ENCODE results near the gene NOS1AP. TPM values are rescaled to one million over a fixed set of nuclear protein-coding genes. Genes with fewer than 3 reads are reported as not detected.

The NOS1AP gene
- total and polyA plus RNA-seq, 9 of the 15 experiments (the other 6 are each of a cell fraction or from before 2014, with no cell fraction given), result 0.07 to 1.5 (median 0.22) TPM

GRCh38 chr1:162186026-162186374 lies 116.5 kb downstream of the NOS1AP start (continued):
- TF ChIP-seq HNRNPLL (IDR thresholded peaks at IDR 0.05; ENCODE audit: low read depth, low read length, poor library complexity, severe bottlenecking), result no peak
- no peak for TF ChIP-seq ZBTB40 (IDR thresholded peaks at IDR 0.05)
- TF ChIP-seq ZBTB40 (CRISPR knock-in tag; IDR thresholded peaks at IDR 0.05), result no peak
- TF ChIP-seq ZBTB1 (CRISPR knock-in tag; IDR thresholded peaks at IDR 0.05; ENCODE audit: borderline replicate concordance, low read depth), result no peak
- no peak for TF ChIP-seq POLR2B (IDR thresholded peaks at IDR 0.05; ENCODE audit: low read depth, partially characterized antibody)
